GM23338 (cell line): ENCODE measurements around the gene MAN1C1. TPM values are rescaled to one million over a fixed set of nuclear protein-coding genes. Genes with fewer than 3 reads are reported as not detected.

Experiments
- ATAC-seq: fragments of 200-7000 bp; cut with Tn5 transposase; 3 replicates; pipeline ENCODE4 v1.9.1; 2020
- DNase-seq: peaks from one replicate; pipeline ENCODE4 v3.0.0-alpha.2; 2015; ENCODE audit warnings: low spot score
- H2AFZ ChIP-seq: fragments of 200-600 bp; sonication (generic); 2 replicates; pipeline ENCODE4 v1.8.0; 2016; ENCODE audit warnings: antibody characterized with exemption, mild to moderate bottlenecking, moderate library complexity
- H3F3A ChIP-seq: fragments of 200-600 bp; sonication (generic); replicated peaks from 2 replicates; pipeline ENCODE4 v1.8.0; 2017; ENCODE audit warnings: antibody characterized with exemption, mixed run types, low read depth
- H3K27ac ChIP-seq: fragments of 200-600 bp; sonication (generic); 2 replicates; pipeline ENCODE4 v1.6.1; 2016; ENCODE audit warnings: low read depth
- H3K27me3 ChIP-seq: fragments of 200-600 bp; sonication (generic); 2 replicates; pipeline ENCODE4 v1.8.0; 2016; ENCODE audit warnings: mild to moderate bottlenecking, mixed run types, moderate library complexity; ENCODE audit not compliant: insufficient read depth
- H3K36me3 ChIP-seq: fragments of 200-600 bp; sonication (generic); 2 replicates; pipeline ENCODE4 v1.8.0; 2016; ENCODE audit warnings: mild to moderate bottlenecking; ENCODE audit not compliant: insufficient read depth
- H3K4me1 ChIP-seq: fragments of 200-600 bp; sonication (generic); 2 replicates; pipeline ENCODE4 v1.8.0; 2016; ENCODE audit warnings: mild to moderate bottlenecking, moderate library complexity; ENCODE audit not compliant: insufficient read depth
- H3K4me2 ChIP-seq: fragments of 200-600 bp; sonication (generic); 2 replicates; pipeline ENCODE4 v1.7.1; 2017; ENCODE audit warnings: mixed run types
- H3K4me3 ChIP-seq: fragments of 200-600 bp; sonication (generic); 2 replicates; pipeline ENCODE4 v1.6.1; 2016; ENCODE audit warnings: mixed run types
- H3K79me2 ChIP-seq: fragments of 200-600 bp; sonication (generic); replicated peaks from 2 replicates; pipeline ENCODE4 v1.8.0; 2017; ENCODE audit warnings: mild to moderate bottlenecking; ENCODE audit not compliant: insufficient read depth
- H3K9me2 ChIP-seq: fragments of 200-600 bp; sonication (generic); 2 replicates; pipeline ENCODE4 v1.8.0; 2017; ENCODE audit not compliant: insufficient read depth
- H4K20me1 ChIP-seq: fragments of 200-600 bp; sonication (generic); replicated peaks from 2 replicates; pipeline ENCODE4 v1.8.0; 2017; ENCODE audit warnings: mild to moderate bottlenecking; ENCODE audit not compliant: insufficient read depth
- H3K27ac Mint-ChIP-seq: 2 replicates; pipeline ENCODE4 v1.8.0; 2020; ENCODE audit warnings: inconsistent platforms, mild to moderate bottlenecking, moderate library complexity, mixed read lengths
- H3K27me3 Mint-ChIP-seq: 3 replicates; pipeline ENCODE4 v1.8.0; 2022; ENCODE audit warnings: low read depth, mild to moderate bottlenecking, moderate library complexity, mixed read lengths, inconsistent platforms; ENCODE audit not compliant: insufficient read depth, poor library complexity
- H3K36me3 Mint-ChIP-seq: 3 replicates; pipeline ENCODE4 v1.8.0; 2021; ENCODE audit warnings: low read depth, mild to moderate bottlenecking, inconsistent platforms, moderate library complexity, mixed read lengths
- H3K4me1 Mint-ChIP-seq: 3 replicates; pipeline ENCODE4 v1.8.0; 2020; ENCODE audit warnings: mild to moderate bottlenecking, inconsistent platforms, mixed read lengths
- H3K4me3 Mint-ChIP-seq: 3 replicates; pipeline ENCODE4 v1.8.0; 2021; ENCODE audit warnings: moderate library complexity, mild to moderate bottlenecking, inconsistent platforms, mixed read lengths
- H3K9me3 Mint-ChIP-seq: 3 replicates; pipeline ENCODE4 v1.8.0; 2020; ENCODE audit warnings: moderate library complexity, mild to moderate bottlenecking, inconsistent platforms, mixed read lengths
- CREB1 ChIP-seq: fragments of 250-450 bp; sonication (Bioruptor Pico); IDR thresholded peaks from 2 replicates; pipeline ENCODE4 v1.5.0; 2020; ENCODE audit warnings: low read depth, mild to moderate bottlenecking, moderate library complexity
- CTCF ChIP-seq, 2 experiments: fragments of 200-600 bp in 1 of 2; sonication (generic) in 1 of 2; conservative IDR thresholded peaks; 2 replicates each; pipeline versions ENCODE4 v1.5.1 to v1.6.1; 2016 to 2017; ENCODE audit warnings: antibody characterized with exemption in 2 of 2, low read depth in 2 of 2, mild to moderate bottlenecking in 2 of 2, moderate library complexity in 1 of 2
- ETS1 ChIP-seq: IDR thresholded peaks from 2 replicates; pipeline ENCODE4 v1.6.1; 2016; ENCODE audit warnings: antibody characterized with exemption
- EZH2 ChIP-seq: fragments of 200-600 bp; sonication (generic); IDR thresholded peaks from one replicate; pipeline ENCODE4 v1.8.0; 2017; ENCODE audit warnings: antibody characterized with exemption, mild to moderate bottlenecking, low read depth; ENCODE audit not compliant: unreplicated experiment
- EZH2phosphoT487 ChIP-seq: fragments of 200-600 bp; sonication (generic); IDR thresholded peaks from one replicate; pipeline ENCODE4 v1.8.1; 2018; ENCODE audit warnings: antibody characterized with exemption; ENCODE audit not compliant: unreplicated experiment
- JUNB ChIP-seq: IDR thresholded peaks from one replicate; pipeline ENCODE4 v1.6.1; 2016; ENCODE audit warnings: antibody characterized with exemption; ENCODE audit not compliant: unreplicated experiment
- NANOG ChIP-seq: IDR thresholded peaks from 2 replicates; pipeline ENCODE4 v1.6.1; 2016; ENCODE audit warnings: antibody characterized with exemption, borderline replicate concordance
- POLR2AphosphoS5 ChIP-seq: IDR thresholded peaks from 2 replicates; pipeline ENCODE4 v1.6.1; 2016; ENCODE audit warnings: antibody characterized with exemption, low read depth
- REST ChIP-seq: IDR thresholded peaks from one replicate; pipeline ENCODE4 v1.6.1; 2018; ENCODE audit warnings: antibody characterized with exemption; ENCODE audit not compliant: unreplicated experiment
- STAT1 ChIP-seq: IDR thresholded peaks from one replicate; pipeline ENCODE4 v1.6.1; 2016; ENCODE audit warnings: antibody characterized with exemption; ENCODE audit not compliant: unreplicated experiment
- ZNF114 ChIP-seq: fragments of 250-450 bp; sonication (Bioruptor Pico); IDR thresholded peaks from 2 replicates; pipeline ENCODE4 v1.5.0; 2020; ENCODE audit warnings: mild to moderate bottlenecking, moderate library complexity
- ZNF331 ChIP-seq: fragments of 250-450 bp; sonication (Bioruptor Pico); IDR thresholded peaks from 2 replicates; pipeline ENCODE4 v1.5.0; 2020; ENCODE audit warnings: low read depth, mild to moderate bottlenecking, moderate library complexity
- ZNF462 ChIP-seq: fragments of 250-450 bp; sonication (Bioruptor Pico); IDR thresholded peaks from 2 replicates; pipeline ENCODE4 v1.5.0; 2020; ENCODE audit warnings: mild to moderate bottlenecking, moderate library complexity
- polyA plus RNA-seq: library from polyadenylated mRNA; unstranded; fragments of >200 nt; fragmentation: Nextera tagmentation; extraction: Ambion mirVana; gene quantifications from 2 replicates; pipeline ENCODE4 v1.2.1, GENCODE V29; 2016
- total RNA-seq: library from RNA; depleted of rRNA; stranded (reverse); fragments of >200 nt; shearing (Covaris generic); gene quantifications from 2 replicates; pipeline ENCODE4 v1.2.3, GENCODE V29; 2014

MAN1C1 gene
- total and polyA plus RNA-seq, 2 experiments from 2014 or later = 5.4 to 13.6 TPM

- DNase-seq = no peak
- no peaks in the 10 kb centered on the region for H3F3A ChIP-seq
- Mint-ChIP-seq H3K36me3 (no peaks in the 10 kb centered on the region), H3K27me3 (peaks cover 12% of the 10 kb centered on the region), H3K4me1 (peaks cover 24% of the 10 kb centered on the region; the same call in 2 of the 3 replicates), H3K27ac (no peak overlapping the region), H3K4me3 (no peak overlapping the region), H3K9me3 (no peaks in the 10 kb centered on the region)
- H3K36me3 ChIP-seq = no peaks in the 10 kb centered on the region
- H3K4me1 ChIP-seq = peaks cover 6% of the 10 kb centered on the region
- ATAC-seq = no peak
- H3K4me2 ChIP-seq = no peak overlapping the region
- no peaks in the 10 kb centered on the region for H4K20me1 ChIP-seq
- no peaks in the 10 kb centered on the region for H3K9me2 ChIP-seq
- no peaks in the 10 kb centered on the region for H3K79me2 ChIP-seq
- H3K4me3 ChIP-seq = no peak overlapping the region
- no peak overlapping the region for H3K27ac ChIP-seq
- TF ChIP-seq NANOG (no peak), REST (no peak), STAT1 (no peak), JUNB (no peak), CTCF (conservative IDR thresholded peaks at IDR 0.05; ENCODE audit: low read depth in 2 of 2) (no peak), POLR2AphosphoS5 (no peak), ZNF462 (CRISPR knock-in tag) (no peak), EZH2 (no peak), ETS1 (no peak), ZNF331 (CRISPR knock-in tag) (no peak), ZNF114 (CRISPR knock-in tag) (no peak), EZH2phosphoT487 (no peak), CREB1 (CRISPR knock-in tag) (no peak)
- H2AFZ ChIP-seq = no peak overlapping the region
- H3K27me3 ChIP-seq = no peaks in the 10 kb centered on the region
Measured at GRCh38 chr1:25687221-25688017, 70.8 kb downstream of the MAN1C1 start.
